ENCODE measurements around the gene EWSR1.
"Not testable (repeated sequence)": the region's sequence is repeated elsewhere in the genome, so short reads cannot be mapped to it uniquely, and the experiment has no call there.

EWSR1 gene, protein sequence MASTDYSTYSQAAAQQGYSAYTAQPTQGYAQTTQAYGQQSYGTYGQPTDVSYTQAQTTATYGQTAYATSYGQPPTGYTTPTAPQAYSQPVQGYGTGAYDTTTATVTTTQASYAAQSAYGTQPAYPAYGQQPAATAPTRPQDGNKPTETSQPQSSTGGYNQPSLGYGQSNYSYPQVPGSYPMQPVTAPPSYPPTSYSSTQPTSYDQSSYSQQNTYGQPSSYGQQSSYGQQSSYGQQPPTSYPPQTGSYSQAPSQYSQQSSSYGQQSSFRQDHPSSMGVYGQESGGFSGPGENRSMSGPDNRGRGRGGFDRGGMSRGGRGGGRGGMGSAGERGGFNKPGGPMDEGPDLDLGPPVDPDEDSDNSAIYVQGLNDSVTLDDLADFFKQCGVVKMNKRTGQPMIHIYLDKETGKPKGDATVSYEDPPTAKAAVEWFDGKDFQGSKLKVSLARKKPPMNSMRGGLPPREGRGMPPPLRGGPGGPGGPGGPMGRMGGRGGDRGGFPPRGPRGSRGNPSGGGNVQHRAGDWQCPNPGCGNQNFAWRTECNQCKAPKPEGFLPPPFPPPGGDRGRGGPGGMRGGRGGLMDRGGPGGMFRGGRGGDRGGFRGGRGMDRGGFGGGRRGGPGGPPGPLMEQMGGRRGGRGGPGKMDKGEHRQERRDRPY

DNA sequence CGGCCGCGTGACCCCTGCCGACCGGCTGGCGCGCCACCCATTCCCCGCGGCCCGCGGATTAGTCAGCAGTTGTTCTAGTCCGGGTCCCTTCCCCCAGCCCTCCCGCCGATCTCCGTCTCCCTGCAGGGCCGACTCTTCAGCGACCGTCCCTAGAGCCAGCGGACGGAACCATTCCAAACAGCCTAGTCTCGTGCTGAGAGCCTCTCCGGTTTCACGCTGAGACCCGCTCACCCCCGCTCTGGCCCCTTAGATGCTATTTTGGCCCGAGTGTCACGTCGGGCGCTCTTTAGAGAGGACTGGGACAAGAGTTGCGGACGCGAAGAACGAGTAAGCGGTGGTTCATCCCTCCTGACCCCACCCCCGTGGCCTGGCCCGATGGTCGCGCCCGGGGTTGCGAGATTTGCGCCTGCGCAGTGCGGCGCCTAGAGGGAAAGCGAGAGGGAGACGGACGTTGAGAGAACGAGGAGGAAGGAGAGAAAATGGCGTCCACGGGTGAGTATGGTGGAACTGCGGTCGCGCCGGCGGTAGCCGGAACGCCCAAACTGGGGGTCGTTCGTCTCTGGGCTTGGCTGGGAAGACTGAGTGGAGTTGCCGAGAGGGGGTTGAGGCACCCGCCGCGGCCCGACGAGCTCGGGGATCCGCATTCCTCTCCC, at the start of gene EWSR1, which contains the start of gene RHBDD3:
TSS of gene EWSR1 (plus strand) at position 411 of the 653 bp plus-strand sequence. CDS start at position 480, 69 bp downstream.
TSS of gene RHBDD3 (minus strand) at position 124 of the 653 bp plus-strand sequence. CDS start 2,355 bp downstream, outside the sequence.
- DNase-seq (ENCODE audit: low spot score): peak; percentile 96

DNA sequence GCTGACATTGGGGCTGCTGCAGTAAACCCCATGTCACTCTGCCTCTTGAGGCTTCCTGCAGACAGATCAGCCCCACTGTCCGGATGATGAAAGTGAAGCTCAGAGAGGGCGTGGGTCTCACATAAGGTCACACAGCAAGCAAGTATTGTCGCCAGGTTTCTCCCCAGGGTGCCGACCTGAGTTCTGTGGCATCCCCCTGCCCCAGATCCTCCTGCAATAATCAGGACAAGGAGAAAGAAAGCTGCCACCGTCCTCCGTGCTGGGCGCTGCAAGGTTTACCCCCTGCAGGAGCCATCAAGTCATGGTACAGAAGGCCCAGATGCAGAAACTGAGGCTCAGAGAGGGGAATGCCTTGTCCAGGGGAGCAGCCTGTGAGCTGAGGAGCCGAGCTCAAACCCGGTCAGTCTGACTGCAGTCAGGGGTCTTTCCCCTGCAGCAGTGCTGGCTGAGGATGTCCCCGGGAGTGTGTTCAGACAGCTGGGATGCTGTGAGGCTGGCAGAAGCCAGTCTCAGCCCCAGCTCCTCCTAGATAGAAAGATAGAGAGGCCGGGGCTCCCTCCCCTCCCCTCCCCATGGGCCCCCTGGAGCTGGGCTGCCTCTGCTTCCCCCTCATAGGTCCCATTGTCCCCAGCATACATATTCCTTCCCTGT, 49.2 kb upstream of the EWSR1 start:
- DNase-seq (ENCODE audit: low spot score): no peak

GRCh38 chr22:29219409-29219782, 48.7 kb upstream of the EWSR1 start:
- DNase-seq (ENCODE audit: low spot score): not testable (repeated sequence)

- DNase-seq (ENCODE audit: low spot score): no peak
These were observed 48.0 kb upstream of the EWSR1 start for GRCh38 chr22:29219881-29220670.

- DNase-seq (ENCODE audit: low spot score): no peak
These were observed 43.8 kb upstream of the EWSR1 start for GRCh38 chr22:29224121-29224858.

- no peak for DNase-seq (ENCODE audit: low spot score)
These were observed 43.1 kb upstream of the EWSR1 start for GRCh38 chr22:29224859-29225410.

GRCh38 chr22:29225422-29226090, 42.5 kb upstream of the EWSR1 start:
- DNase-seq (ENCODE audit: low spot score): no peak

DNA sequence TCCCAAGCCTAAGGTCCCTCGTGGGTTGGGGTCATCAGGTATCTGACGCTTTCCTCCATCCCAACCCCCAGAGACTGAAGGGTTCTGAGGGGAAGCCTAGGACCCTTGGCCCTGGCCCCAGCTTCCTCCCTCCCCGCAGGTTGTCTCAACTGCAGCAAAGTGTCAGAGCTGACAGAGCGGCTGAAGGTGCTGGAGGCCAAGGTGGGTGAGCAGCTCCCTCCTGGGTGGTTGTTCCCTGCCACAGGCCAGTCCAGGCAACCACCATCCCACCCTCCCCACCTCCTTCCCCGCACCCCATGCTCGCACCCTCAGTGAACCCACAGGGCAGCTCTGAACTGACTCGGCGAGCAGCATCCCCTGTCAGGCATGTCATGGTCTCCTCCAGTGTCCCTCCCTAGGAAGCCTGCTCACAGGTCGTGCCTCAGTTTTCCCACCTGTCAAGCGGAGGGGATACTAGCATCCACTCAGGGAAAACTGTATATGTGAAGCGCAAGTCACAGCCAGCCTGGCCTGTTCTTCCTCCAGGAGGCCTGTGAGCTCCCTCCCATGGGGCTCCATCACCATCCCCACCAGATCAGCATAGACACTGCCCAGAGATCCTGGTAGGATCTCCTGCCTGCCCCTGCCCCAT, 41.6 kb upstream of the EWSR1 start:
- DNase-seq (ENCODE audit: low spot score): no peak

DNA sequence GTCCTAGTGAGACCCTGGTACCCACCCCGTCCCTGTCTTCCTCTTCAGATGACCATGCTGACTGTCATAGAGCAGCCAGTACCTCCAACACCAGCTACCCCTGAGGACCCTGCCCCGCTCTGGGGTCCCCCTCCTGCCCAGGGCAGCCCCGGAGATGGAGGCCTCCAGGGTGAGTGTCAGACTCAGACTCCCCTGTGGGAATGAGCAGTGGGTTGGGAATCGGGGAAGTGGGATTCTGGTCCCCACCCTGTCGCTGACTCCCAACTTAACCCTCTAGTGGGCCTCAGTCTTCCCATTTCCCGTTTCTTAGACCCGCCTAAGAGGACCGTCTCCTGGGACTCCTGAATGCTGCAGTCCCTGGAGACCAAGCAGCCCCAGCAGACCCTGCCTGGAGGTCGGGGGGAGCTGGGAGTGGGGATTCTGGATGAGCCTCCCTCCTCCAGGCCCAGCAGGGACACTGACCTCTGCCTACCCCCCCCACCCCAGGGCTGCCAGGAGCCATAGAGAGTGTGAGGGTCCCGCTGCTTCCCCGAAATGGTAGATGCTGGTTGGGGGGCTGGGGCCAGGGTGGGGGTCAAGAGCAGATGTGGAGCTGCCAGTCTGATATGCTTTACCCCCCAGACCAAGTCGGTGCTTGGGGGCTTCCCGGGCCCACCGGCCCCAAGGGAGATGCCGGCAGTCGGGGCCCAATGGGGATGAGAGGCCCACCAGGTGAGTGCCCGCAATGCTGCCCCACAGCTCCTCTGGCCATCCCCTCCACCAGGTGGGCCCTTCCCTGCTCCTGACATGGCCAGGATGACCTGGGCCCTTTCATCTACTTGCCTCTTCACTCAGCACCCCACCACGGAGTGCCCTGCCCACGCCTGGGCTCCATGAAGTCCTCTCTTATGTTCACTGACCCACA, 36.8 kb upstream of the EWSR1 start:
- DNase-seq (ENCODE audit: low spot score): no peak

- no peak for DNase-seq (ENCODE audit: low spot score)
These were observed 35.8 kb upstream of the EWSR1 start for GRCh38 chr22:29231971-29232959.

DNA sequence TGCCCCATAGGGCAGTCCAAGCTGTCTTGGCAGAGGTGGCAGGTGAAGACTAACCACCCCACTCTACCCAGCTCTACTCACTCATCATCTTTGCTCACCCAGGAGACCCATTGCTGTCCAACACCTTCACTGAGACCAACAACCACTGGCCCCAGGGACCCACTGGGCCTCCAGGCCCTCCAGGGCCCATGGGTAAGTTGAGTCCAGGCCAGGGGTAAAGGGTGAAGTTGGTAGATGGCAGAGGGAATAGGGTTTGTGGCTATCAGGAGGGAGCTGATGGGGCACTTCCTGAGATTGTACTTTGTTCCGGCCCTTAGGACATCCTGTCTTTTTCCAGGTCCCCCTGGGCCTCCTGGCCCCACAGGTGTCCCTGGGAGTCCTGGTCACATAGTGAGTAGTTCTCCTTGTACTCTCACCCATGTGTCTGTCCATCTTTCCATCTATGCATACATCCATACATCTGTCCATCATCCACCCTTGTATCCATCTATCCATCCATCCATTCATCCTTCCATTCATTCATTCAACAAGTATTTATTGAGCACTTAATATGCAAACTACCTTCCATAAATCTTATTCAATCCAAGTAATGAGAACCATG, 34.7 kb upstream of the EWSR1 start:
- no peak for DNase-seq (ENCODE audit: low spot score)

- DNase-seq (ENCODE audit: low spot score): not testable (repeated sequence)
These were observed 27.6 kb upstream of the EWSR1 start for GRCh38 chr22:29240481-29240880.

DNA sequence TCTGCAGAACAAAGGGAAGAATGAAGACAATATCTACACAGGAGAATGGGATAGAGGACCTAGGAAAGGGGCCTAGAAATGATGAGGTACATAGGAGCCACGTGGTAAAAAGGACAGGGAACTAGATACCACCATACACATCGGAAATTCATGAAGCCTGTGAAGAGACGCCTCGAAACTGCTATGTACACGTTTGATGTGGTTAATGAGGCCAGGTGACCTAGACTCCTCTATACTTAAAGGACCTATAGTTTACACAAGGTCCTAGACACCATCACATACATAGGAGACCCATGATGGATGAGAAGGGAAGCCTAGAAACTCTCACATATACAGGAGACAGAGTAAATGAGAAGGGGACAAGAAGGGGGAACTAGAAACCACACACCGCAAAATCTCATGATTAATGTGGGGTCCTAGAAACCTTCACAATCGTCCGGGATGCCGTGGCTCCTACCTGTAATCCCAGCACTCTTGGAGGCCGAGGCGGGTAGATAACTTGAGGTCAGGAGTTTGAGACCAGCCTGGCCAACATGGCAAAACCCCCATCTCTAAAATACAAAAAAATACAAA, 24.1 kb upstream of the EWSR1 start:
- DNase-seq (ENCODE audit: low spot score): no peak

DNA sequence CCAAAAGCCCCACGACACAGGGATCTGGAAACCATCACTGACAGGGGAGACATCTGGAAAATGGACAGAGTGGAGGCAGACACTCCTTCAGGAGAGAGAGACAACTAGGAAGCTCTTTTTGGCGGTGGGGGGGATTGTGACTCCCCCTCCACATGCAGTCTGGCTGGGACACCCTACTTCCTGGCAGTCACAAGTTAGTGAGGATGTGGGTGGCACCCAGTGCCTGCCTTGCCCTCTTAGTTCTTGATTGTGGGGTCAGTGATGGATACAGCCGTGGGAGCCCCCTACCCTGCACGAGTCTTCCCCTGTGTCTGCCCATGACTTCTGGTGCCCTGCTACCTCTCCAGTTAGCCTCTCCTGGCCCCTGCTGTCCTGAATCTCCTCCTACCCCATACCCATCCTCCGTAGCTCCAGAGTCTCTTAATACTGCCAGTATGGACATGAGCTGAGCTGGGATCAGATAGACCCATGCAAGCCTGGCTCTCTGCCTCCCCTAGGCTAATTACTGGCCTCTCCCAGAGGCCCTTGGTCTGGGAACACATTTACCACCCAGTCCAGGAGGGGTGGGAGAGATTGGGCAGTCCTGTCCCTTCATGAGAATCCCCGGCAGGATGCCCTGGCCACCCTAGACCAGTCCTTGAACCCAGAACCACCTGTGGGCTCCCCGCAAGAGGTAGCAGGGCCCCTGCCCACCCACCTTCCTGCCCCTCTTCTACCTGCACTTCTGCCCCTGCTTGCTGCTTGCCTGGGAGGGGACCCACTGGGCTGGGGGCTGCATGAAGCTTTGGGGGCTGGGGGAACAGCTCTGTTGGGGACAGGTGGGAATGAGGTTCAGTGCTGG, 23.1 kb upstream of the EWSR1 start:
- no peak for DNase-seq (ENCODE audit: low spot score)

DNA sequence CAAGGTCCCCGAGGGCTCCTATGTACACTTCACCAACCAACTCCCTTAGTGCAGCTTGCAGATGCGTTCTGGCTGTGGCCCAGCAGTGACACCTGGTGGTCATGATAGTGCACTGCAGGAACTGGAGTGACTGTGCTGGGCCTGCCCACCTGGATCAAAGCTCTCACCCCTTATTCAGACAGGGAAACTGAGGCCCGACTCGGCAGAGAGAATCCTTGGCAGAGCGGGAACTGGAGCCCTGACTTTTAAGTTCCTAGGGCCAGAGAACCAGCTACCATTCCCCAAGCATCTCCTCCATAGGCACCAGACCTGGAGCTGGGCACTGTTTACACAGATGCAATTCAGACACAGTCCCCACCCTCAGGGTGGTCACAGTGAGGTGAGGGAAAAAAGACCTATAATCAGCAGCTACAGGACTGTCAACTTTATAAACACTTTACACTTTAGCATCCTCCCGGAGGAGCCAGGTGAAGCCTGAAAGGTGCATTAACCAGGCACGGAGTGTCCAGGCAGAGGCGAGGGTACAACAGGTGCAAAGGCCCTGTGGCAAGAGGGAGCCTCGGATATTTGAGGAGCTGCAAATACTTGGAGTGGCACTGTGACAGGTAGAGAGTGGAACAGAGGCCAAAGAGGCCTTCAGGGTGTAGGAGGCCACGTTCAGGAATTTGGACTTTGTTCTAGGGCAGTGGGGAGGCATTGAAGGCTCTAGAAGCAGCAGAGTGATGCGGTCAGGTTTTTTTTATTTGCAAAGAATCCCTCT, 22.3 kb upstream of the EWSR1 start:
- DNase-seq (ENCODE audit: low spot score): peak; percentile 81
